Measurements from ENCODE around the gene KARS1.

KARS1 gene

DNA sequence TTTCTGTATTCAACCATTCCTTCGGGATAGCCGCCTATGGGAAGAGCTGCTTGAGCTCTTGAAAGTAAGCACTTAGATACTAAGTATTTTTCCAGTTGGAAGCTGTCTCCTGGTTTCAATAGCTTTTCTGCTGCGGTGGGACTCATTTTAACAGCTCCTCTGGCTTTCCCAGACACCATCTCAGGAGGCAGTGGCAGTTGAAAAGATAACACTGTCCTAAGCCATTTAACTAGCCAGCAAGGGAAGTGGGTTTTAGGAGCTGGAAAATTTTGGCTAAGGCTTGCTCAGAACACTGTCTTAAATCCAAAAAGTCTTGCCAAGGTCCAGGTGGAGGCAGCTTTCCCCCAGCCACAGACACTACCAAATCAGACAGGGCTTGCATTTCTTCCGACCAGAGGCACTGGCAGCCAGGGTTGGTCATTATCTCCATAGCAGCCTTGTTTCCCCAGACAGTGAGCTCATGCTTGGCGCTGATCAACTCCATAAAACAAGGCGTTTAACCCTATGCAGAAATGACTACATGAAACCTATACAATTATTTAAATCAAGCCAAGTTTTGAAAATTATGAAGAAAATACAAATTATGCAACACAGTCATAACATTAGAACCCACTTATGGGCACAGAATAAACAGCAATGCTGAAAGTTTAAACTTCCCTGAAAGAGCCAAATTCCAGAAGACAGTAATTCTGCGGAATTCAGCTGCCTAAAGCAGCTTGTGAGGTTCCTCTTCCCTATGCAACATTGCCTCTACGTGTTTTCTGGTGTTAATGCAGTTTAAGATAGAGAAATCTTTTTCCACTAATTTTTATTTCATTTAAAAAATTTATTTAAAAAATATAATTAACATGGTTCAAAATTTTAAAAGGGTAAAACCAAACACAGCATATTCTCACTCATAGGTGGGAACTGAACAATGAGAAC lies 56.3 kb downstream of the KARS1 start:
- no peaks in the 10 kb centered on the region for H3K36me3 ChIP-seq (ENCODE audit: insufficient read depth)
- no peaks in the 10 kb centered on the region for H3K4me1 ChIP-seq (ENCODE audit: low read depth, poor library complexity, severe bottlenecking)
- H3K9ac ChIP-seq: no peak overlapping the region
- no peaks in the 10 kb centered on the region for H3K27me3 ChIP-seq (ENCODE audit: insufficient read depth, low read depth)
- no peak overlapping the region for H3K4me2 ChIP-seq
- no peak for TF ChIP-seq CTCF (conservative IDR thresholded peaks at IDR 0.05; ENCODE audit: low read depth, low read length)
- H4K20me1 ChIP-seq (ENCODE audit: insufficient read depth): no peaks in the 10 kb centered on the region
- H3K27ac ChIP-seq: no peak overlapping the region
- H3K4me3 ChIP-seq (IDR thresholded peaks at IDR 0.05; ENCODE audit: insufficient read depth, low read depth, low read length): no peak overlapping the region
- H2AFZ ChIP-seq (ENCODE audit: low read depth): no peak overlapping the region
- H3K79me2 ChIP-seq (ENCODE audit: insufficient read depth, low read depth): no peaks in the 10 kb centered on the region

DNA sequence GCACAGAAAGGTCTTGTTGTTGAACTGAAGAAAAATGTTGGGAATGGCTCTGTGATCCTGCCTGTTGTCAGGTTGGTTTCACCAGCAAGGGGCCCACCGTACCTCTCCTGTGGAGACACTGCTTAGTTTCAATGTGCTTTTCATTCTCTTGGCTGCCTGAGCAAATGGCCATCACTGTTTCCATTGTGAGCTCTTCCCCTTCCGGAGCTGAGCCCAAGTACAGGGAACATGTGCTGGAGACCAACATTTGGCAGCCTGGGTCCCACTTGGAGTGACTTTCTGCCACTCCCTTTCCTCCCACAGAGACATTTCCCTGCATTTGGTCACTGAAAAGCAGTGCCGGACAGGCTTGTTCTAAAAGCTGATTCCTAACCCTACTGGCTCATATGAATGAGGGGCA lies 58.2 kb downstream of the KARS1 start:
- H3K9ac ChIP-seq: no peak overlapping the region

GRCh38 chr16:75588716-75589115 lies 58.7 kb downstream of the KARS1 start:
- no peak for TF ChIP-seq CTCF (conservative IDR thresholded peaks at IDR 0.05; ENCODE audit: low read depth, low read length)
- H3K9ac ChIP-seq: no peak overlapping the region
- H3K4me3 ChIP-seq (IDR thresholded peaks at IDR 0.05; ENCODE audit: insufficient read depth, low read depth, low read length): no peak overlapping the region
- no peak overlapping the region for H3K27ac ChIP-seq
- H3K79me2 ChIP-seq (ENCODE audit: insufficient read depth, low read depth): no peaks in the 10 kb centered on the region
- no peaks in the 10 kb centered on the region for H4K20me1 ChIP-seq (ENCODE audit: insufficient read depth)
- no peaks in the 10 kb centered on the region for H3K4me1 ChIP-seq (ENCODE audit: low read depth, poor library complexity, severe bottlenecking)
- H2AFZ ChIP-seq (ENCODE audit: low read depth): no peak overlapping the region
- H3K27me3 ChIP-seq (ENCODE audit: insufficient read depth, low read depth): no peaks in the 10 kb centered on the region
- H3K4me2 ChIP-seq: no peak overlapping the region
- no peaks in the 10 kb centered on the region for H3K36me3 ChIP-seq (ENCODE audit: insufficient read depth)

More for the DNA sequence above, 58.2 kb downstream of the KARS1 start:
- Histone ChIP-seq H3K4me1 (ENCODE audit: low read depth, poor library complexity, severe bottlenecking) (no peaks in the 10 kb centered on the region), H3K4me2 (no peak overlapping the region), H3K27ac (no peak overlapping the region), H2AFZ (ENCODE audit: low read depth) (no peak overlapping the region), H3K4me3 (IDR thresholded peaks at IDR 0.05; ENCODE audit: insufficient read depth, low read depth, low read length) (no peak overlapping the region), H3K79me2 (ENCODE audit: insufficient read depth, low read depth) (no peaks in the 10 kb centered on the region), H4K20me1 (ENCODE audit: insufficient read depth) (no peaks in the 10 kb centered on the region), H3K36me3 (ENCODE audit: insufficient read depth) (no peaks in the 10 kb centered on the region), H3K27me3 (ENCODE audit: insufficient read depth, low read depth) (no peaks in the 10 kb centered on the region)
- TF ChIP-seq CTCF (conservative IDR thresholded peaks at IDR 0.05; ENCODE audit: low read depth, low read length): no peak

DNA sequence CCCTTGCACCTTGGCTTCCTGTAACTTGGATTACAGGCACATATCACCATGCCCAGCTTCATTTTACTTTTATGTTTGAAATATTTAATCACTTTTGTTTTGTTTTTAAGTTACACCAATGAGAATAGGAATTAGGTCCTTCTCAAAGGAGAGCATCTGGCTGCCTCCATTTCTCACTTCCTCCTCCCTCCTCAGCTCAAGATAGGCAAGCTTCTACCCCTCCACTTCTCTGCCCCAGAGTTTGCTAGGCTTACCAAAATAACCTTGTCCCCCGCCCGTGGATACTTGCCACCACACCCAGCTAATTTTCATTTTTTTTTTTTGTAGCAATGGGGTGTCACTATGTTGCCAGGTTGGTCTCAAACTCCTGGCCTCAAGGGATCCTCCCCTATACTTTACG lies 63.4 kb downstream of the KARS1 start:
- no peaks in the 10 kb centered on the region for H3K4me1 ChIP-seq (ENCODE audit: low read depth, poor library complexity, severe bottlenecking)
- no peak overlapping the region for H3K4me2 ChIP-seq

More for the DNA sequence above, 63.4 kb downstream of the KARS1 start:
- Histone ChIP-seq H4K20me1 (ENCODE audit: insufficient read depth) (no peaks in the 10 kb centered on the region), H3K27me3 (ENCODE audit: insufficient read depth, low read depth) (no peaks in the 10 kb centered on the region), H3K79me2 (ENCODE audit: insufficient read depth, low read depth) (no peaks in the 10 kb centered on the region), H3K36me3 (ENCODE audit: insufficient read depth) (no peaks in the 10 kb centered on the region), H3K4me3 (IDR thresholded peaks at IDR 0.05; ENCODE audit: insufficient read depth, low read depth, low read length) (no peak overlapping the region), H2AFZ (ENCODE audit: low read depth) (no peak overlapping the region), H3K9ac (no peak overlapping the region), H3K27ac (no peak overlapping the region)
- TF ChIP-seq CTCF (conservative IDR thresholded peaks at IDR 0.05; ENCODE audit: low read depth, low read length): no peak

All from KMS-11 (cell line).